WTC11 (cell line): ENCODE results near the gene CSN3. TPM values are rescaled to one million over a fixed set of nuclear protein-coding genes. Genes with fewer than 3 reads are reported as not detected.

Experiments used
- TEAD4 ChIP-seq: sonication (generic); formaldehyde crosslinking; IDR thresholded peaks from 2 replicates; pipeline ENCODE4 v1.8.0; 2022; ENCODE audit warnings: mild to moderate bottlenecking, missing genetic modification reagents
- ZBTB21 ChIP-seq: sonication (generic); formaldehyde crosslinking; IDR thresholded peaks from 2 replicates; pipeline ENCODE4 v1.8.1; 2023; ENCODE audit warnings: mild to moderate bottlenecking, missing genetic modification reagents, borderline replicate concordance
- total RNA-seq: library from RNA; stranded (reverse); gene quantifications from 3 replicates; pipeline ENCODE4 v1.2.3, GENCODE V29; 2021
- TF ChIP-seq, protein P1 (sequence below): sonication (generic); formaldehyde crosslinking; IDR thresholded peaks from 2 replicates; pipeline ENCODE4 v1.8.0; 2022; ENCODE audit warnings: mild to moderate bottlenecking, missing genetic modification reagents
- TF ChIP-seq, protein P2 (sequence below): sonication (generic); formaldehyde crosslinking; IDR thresholded peaks from 2 replicates; pipeline ENCODE4 v1.8.1; 2023; ENCODE audit warnings: mild to moderate bottlenecking, missing genetic modification reagents, borderline replicate concordance
- TF ChIP-seq, protein P3 (sequence below): sonication (generic); formaldehyde crosslinking; IDR thresholded peaks from 2 replicates; pipeline ENCODE4 v1.8.0; 2022; ENCODE audit warnings: missing genetic modification reagents

CSN3 gene
- total RNA-seq, 1 experiment from 2014 or later: not detected

DNA sequence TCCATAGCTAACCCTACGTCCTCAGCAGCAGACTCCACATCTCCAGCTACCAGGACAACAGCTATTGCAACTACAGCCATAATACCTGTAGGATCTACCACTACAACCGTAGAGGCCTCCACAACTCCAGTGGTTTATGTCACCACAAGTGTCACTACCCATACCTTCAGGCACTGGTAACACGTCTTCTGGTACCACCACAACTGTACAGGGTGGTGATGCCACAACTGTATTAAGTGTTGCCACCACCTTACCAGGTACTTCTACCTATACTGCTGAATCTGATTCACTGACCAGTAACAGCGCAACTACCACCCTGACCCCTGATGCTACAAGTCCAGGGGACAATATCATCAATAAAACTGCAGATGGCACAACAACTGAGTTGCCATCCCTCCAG lies 57.8 kb downstream of the CSN3 start (continued):
- TF ChIP-seq, protein P1, sequence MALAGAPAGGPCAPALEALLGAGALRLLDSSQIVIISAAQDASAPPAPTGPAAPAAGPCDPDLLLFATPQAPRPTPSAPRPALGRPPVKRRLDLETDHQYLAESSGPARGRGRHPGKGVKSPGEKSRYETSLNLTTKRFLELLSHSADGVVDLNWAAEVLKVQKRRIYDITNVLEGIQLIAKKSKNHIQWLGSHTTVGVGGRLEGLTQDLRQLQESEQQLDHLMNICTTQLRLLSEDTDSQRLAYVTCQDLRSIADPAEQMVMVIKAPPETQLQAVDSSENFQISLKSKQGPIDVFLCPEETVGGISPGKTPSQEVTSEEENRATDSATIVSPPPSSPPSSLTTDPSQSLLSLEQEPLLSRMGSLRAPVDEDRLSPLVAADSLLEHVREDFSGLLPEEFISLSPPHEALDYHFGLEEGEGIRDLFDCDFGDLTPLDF (CRISPR knock-in tag): no peak
- TF ChIP-seq, protein P2, sequence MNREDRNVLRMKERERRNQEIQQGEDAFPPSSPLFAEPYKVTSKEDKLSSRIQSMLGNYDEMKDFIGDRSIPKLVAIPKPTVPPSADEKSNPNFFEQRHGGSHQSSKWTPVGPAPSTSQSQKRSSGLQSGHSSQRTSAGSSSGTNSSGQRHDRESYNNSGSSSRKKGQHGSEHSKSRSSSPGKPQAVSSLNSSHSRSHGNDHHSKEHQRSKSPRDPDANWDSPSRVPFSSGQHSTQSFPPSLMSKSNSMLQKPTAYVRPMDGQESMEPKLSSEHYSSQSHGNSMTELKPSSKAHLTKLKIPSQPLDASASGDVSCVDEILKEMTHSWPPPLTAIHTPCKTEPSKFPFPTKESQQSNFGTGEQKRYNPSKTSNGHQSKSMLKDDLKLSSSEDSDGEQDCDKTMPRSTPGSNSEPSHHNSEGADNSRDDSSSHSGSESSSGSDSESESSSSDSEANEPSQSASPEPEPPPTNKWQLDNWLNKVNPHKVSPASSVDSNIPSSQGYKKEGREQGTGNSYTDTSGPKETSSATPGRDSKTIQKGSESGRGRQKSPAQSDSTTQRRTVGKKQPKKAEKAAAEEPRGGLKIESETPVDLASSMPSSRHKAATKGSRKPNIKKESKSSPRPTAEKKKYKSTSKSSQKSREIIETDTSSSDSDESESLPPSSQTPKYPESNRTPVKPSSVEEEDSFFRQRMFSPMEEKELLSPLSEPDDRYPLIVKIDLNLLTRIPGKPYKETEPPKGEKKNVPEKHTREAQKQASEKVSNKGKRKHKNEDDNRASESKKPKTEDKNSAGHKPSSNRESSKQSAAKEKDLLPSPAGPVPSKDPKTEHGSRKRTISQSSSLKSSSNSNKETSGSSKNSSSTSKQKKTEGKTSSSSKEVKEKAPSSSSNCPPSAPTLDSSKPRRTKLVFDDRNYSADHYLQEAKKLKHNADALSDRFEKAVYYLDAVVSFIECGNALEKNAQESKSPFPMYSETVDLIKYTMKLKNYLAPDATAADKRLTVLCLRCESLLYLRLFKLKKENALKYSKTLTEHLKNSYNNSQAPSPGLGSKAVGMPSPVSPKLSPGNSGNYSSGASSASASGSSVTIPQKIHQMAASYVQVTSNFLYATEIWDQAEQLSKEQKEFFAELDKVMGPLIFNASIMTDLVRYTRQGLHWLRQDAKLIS: no peak
- TF ChIP-seq TEAD4 (CRISPR knock-in tag) (no peak), ZBTB21 (no peak)
- TF ChIP-seq, protein P3, sequence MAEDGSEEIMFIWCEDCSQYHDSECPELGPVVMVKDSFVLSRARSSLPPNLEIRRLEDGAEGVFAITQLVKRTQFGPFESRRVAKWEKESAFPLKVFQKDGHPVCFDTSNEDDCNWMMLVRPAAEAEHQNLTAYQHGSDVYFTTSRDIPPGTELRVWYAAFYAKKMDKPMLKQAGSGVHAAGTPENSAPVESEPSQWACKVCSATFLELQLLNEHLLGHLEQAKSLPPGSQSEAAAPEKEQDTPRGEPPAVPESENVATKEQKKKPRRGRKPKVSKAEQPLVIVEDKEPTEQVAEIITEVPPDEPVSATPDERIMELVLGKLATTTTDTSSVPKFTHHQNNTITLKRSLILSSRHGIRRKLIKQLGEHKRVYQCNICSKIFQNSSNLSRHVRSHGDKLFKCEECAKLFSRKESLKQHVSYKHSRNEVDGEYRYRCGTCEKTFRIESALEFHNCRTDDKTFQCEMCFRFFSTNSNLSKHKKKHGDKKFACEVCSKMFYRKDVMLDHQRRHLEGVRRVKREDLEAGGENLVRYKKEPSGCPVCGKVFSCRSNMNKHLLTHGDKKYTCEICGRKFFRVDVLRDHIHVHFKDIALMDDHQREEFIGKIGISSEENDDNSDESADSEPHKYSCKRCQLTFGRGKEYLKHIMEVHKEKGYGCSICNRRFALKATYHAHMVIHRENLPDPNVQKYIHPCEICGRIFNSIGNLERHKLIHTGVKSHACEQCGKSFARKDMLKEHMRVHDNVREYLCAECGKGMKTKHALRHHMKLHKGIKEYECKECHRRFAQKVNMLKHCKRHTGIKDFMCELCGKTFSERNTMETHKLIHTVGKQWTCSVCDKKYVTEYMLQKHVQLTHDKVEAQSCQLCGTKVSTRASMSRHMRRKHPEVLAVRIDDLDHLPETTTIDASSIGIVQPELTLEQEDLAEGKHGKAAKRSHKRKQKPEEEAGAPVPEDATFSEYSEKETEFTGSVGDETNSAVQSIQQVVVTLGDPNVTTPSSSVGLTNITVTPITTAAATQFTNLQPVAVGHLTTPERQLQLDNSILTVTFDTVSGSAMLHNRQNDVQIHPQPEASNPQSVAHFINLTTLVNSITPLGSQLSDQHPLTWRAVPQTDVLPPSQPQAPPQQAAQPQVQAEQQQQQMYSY (CRISPR knock-in tag): no peak

Other genes starting within 250 kb of the CSN3 start
- gene STATH, start 246.6 kb upstream of the CSN3 start, total RNA-seq: not detected in 3 replicates
- gene HTN3, start 214.1 kb upstream of the CSN3 start, total RNA-seq: not detected in 3 replicates
- gene HTN1, start 192.2 kb upstream of the CSN3 start, total RNA-seq: not detected in 3 replicates
- not detected in 3 replicates for gene PRR27, start 88.4 kb upstream of the CSN3 start, total RNA-seq
- gene ODAM, start 46.9 kb upstream of the CSN3 start, total RNA-seq: not detected in 3 replicates
- not detected in 3 replicates for gene FDCSP, start 16.5 kb upstream of the CSN3 start, total RNA-seq
- gene CABS1, start 92.4 kb downstream of the CSN3 start, total RNA-seq: not detected in 3 replicates
- gene SMR3A, start 118.2 kb downstream of the CSN3 start, total RNA-seq: not detected in 3 replicates
- gene SMR3B, start 140.5 kb downstream of the CSN3 start, total RNA-seq: not detected in 3 replicates
- gene OPRPN, start 155.3 kb downstream of the CSN3 start, total RNA-seq: not detected in 3 replicates
- not detected in 3 replicates for gene MUC7, start 229.6 kb downstream of the CSN3 start, total RNA-seq